T1000 (cell line): ENCODE data around the gene TMEM134.
"Not testable (repeated sequence)": the region's sequence is repeated elsewhere in the genome, so short reads cannot be mapped to it uniquely, and the experiment has no call there.

ENCODE experiments used
- DNase-seq: peaks from one replicate; lab custom pipeline; 2025; ENCODE audit warnings: mixed read lengths; lab: John Stamatoyannopoulos, UW

Gene TMEM134

DNA sequence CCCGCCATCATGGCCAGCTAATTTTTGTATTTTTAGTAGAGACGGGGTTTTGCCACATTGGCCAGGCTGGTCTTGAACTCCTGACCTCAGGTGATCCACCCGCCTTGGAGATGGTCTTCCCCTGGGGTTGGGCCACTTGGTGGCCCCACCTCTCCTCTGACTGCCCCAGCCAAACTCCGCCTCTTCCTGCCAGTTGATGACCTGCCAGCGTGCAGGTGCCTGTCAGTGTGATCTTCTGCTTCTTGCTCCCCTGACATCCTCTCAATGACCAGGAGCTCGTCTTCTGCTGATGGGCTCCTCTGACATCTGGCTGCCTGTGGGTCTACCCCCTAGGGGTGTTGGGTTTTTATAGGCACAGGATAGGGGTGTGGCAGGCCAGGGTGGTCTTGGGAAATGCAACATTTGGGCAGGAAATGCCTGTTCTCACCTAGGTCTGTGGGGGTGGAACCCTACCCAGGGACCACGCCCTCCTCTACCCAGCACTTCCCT, 16.9 kb upstream of the TMEM134 start:
- DNase-seq, result not testable (repeated sequence)

GRCh38 chr11:67484847-67485311, 15.8 kb upstream of the TMEM134 start:
- DNase-seq, result no peak

DNA sequence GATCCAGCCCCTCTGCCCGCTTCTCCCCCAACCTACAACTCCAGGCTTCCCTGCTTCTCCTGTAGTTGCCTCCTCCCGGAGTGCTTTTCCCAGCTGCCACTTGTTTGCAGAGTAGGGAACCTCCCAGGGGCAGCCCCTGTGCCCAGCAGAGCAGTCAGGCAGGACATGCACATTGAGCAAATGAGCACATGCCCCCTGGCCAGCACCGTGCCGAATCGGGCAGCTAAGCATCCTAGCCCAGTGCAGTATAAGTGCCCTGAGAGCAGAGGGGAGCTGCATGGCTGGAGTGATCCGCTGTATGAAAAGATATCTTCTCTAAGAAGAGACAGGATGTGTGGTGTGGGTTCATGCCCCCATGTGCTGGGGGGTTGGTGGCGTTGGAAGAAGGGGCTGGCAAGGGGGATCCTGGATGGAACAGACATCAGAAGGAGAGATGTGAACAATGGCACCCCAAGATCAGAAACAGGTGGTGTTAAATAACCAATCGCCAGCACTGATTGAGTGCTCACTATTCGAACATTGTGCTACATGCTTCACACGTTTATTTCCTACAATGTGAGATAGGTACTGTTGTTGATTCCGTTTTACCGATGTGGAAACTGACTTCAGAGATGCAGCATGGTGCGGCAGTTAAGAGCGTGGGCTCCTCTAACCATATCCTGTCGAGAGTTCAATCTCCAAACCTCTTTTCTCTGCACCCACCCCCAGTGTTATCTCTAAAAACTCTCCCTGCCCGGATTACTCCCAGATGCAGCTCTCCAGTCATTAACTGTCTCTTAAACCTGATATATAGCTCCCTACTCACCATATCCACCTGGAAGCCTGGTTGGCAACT, 15.0 kb upstream of the TMEM134 start:
- no peak for DNase-seq

GRCh38 chr11:67482827-67483798, 14.1 kb upstream of the TMEM134 start, which contains the start of gene AIP:
Gene AIP, plus strand, starts transcription at chr11:67483026. Its CDS starts 133 bp downstream, at chr11:67483159.
- peak; percentile 96 for DNase-seq

DNA sequence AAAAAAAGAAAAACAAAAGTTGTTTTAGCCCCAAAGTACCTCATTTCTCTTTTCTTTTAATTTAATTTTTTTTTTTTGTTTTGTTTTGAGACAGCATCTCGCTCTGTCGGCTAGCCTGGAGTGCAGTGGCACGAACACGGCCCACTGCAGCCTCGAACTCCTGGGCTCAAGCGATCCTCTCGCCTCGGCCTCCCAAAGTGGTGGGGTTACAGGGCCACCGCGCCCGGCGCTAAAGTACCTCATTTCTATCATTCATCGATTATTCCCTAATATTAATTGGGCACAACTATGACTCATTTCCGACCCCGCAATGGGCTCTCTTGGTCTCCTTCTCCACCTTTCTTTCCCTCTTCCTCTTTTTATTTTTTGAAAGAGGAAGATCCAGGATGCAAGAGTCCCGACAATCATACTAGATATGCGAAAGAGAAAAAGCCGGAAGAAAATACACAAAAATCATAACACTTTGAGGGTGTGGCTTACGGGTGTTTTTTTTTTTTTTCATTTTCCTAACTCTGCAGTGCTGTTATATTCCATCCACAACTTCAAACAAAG, 13.3 kb upstream of the TMEM134 start:
- no peak for DNase-seq

GRCh38 chr11:67477344-67478050, 8.4 kb upstream of the TMEM134 start:
- DNase-seq, result not testable (repeated sequence)

DNA sequence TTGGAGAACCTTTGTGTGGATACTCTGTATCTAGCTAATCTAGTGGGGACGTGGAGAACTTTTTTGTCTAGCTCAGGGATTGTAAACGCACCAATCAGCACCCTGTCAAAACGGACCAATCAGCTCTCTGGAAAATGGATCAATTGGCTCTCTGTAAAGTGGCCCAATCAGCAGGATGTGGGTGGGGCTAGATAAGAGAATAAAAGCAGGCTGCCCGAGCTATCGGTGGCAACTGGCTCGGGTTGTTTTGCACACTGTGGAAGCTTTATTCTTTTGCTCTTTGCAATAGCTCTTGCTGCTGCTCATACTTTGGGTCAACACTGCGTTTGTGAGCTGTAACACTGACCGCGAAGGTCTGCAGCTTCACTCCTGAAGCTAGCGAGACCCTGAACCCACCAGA, 7.6 kb upstream of the TMEM134 start:
- DNase-seq, result not testable (repeated sequence)

DNA sequence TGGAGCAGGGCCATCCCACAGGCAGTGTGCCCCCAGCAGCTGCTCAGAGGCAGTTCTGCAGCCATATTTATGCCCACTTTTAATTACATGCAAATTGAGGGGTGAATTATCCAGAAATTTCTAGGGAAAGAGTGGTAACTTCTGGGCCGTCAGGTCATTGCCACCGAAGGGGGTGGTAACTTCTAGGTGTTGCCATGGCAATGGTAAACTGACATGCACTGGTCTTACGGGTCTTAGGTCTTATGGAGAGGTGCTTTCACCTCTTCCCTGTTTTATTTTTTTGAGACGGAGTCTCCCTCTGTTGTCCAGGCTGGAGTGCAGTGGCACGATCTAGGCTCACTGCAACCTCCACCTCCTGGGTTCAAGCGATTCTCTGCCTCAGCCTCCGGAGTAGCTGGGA, 3.8 kb upstream of the TMEM134 start:
- no peak for DNase-seq

- DNase-seq, result no peak
Measured at GRCh38 chr11:67470337-67471002, 1.4 kb upstream of the TMEM134 start.

DNA sequence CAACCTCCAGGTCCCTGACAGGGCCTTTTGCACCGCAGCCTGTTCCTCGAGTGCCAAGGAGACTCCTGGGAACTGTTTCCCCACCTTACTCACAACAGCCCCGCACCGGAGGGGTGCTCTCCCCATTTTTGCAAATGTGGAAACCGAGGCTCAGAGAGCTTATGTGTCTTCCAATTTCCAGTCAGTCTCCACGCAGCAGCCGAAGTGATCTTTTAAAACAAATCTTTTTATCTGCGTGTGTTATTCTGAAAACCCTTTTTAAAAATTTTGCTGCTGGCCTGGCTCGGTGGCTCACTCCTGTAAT, 409 bp upstream of the TMEM134 start:
- DNase-seq, result no peak

GRCh38 chr11:67468456-67468758, 644 bp downstream of the TMEM134 start:
- DNase-seq, result no peak

GRCh38 chr11:67468056-67468455, 995 bp downstream of the TMEM134 start:
- no peak for DNase-seq

GRCh38 chr11:67466962-67467771, 1.9 kb downstream of the TMEM134 start:
- no peak for DNase-seq

DNA sequence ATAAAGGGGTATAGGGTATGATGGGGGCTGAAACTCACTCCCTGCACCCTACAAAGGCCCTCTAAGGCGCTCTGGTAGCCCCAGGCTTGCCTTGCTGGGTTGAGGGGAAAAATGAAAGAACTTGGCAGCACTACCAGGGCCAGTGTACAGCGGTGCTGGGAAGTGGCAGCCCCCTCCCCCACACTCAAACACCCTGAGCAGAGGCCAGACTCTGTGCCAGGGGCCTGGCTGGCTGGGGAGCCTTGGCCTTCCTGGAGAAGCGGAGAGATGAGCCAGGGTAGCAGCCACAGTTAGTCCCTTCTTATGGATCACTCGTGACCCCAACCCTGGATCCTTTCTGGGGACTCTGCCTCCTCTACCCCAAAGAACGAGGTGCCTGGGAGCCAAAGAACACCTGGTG, 2.7 kb downstream of the TMEM134 start:
- DNase-seq, result no peak

- not testable (repeated sequence) for DNase-seq
Measured at GRCh38 chr11:67465530-67465929, 3.5 kb downstream of the TMEM134 start.

- DNase-seq, result no peak
Measured at GRCh38 chr11:67465189-67465510, 3.9 kb downstream of the TMEM134 start.

- DNase-seq, result peak; percentile 84
Measured at GRCh38 chr11:67464411-67465188, 4.5 kb downstream of the TMEM134 start.

DNA sequence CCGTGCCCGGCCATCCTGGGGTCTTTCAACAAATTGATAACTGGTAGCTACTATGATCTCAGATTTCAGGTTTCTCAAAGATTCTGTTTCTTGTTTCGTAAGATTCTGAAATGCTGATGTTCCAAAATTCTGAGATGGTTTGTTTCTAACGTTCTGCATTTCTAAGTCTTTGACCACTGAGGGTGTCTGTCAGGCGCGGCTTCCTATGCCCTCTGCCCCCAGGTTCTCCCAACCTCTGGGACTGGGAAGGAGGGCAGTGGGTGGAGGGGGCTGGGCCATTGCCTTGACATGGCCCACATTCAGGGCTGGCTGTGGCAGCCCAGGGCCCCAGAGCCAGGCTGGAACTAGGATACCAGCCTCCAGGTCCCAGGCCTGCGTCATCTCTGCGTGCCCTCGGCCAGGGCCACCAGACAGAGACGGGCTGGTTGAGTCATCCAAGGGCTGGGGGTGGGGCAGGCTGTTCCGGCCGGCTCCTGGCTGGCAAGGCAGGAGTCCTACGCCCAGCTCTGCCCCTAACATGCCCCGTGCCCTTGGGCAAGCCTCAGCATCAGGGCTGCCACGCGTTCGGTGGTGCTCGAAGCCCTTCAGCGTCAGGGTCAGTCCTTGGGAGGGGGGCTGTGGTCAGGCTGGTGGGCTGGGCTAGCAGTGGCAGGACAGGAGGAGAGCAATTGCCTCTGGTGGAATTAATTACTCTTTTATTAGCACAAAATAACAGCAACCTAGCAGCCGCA, 5.2 kb downstream of the TMEM134 start:
- DNase-seq, result peak; percentile 72

DNA sequence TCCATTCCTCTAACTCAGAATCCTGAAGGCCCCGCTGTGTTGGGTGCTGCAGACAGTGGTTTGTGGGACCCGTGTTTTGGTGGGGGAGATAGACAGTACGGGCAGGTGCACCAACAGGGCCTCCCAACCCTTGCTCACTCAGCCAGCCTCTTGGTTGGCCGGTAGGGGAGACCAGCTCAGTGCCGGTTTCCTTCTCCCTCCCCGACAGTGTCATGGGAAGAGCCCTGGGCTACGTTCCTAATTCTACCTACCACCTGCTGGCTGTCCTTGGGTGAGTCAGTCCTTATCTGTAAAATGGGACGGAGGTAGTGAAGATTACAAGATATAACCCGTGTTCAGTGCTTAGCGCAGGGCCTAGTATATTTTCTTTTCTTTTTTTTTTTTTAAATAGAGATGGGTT, 5.9 kb downstream of the TMEM134 start:
- no peak for DNase-seq
